ENCODE results near the gene CEACAM21. TPM values are rescaled to one million over a fixed set of nuclear protein-coding genes. Genes with fewer than 3 reads are reported as not detected.

CEACAM21 gene
- total RNA-seq, 2 donors from 2014 or later, result 0.52 TPM; not detected in 1

DNA sequence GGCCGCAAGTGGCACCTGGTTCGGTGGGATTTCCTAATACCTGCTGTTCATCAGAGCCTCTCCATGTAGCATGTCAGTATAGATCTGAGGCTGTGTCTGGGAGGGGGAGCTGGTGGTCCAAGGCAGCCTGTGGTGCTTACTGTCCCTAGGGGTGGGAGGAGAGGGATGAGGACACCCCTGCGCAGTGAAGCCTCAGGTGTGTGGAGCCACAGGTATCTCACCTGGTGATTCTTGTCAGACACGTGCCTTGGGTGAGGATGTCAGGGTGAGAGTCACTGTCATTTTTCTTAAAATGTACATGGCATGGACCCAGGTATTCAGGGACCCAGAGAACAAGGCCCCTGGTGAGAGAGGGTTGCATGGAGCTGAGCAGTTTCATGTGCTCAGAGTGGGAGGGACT lies 39.2 kb downstream of the CEACAM21 start:
- Histone ChIP-seq H3K4me1 (no peaks in the 10 kb centered on the region), H3K9me3 (no peaks in the 10 kb centered on the region), H3K36me3 (replicated peaks in 1 of 2; ENCODE audit: insufficient read depth in 1 of 2, low read depth in 2 of 2) (no peaks in the 10 kb centered on the region), H3K4me3 (no peak overlapping the region), H3K27me3 (no peaks in the 10 kb centered on the region), H3K27ac (no peak overlapping the region)
- WGBS, 2 donors, result 61 to 65% methylated on average over 3 to 4 of the region's 4 CpGs
- DNase-seq, result no peak
- TF ChIP-seq POLR2A (IDR thresholded peaks at IDR 0.05) (no peak), CTCF (IDR thresholded peaks at IDR 0.05) (no peak)
- intact Hi-C loops (cut with DNase I), result no loop called here
- no peak for ATAC-seq

DNA sequence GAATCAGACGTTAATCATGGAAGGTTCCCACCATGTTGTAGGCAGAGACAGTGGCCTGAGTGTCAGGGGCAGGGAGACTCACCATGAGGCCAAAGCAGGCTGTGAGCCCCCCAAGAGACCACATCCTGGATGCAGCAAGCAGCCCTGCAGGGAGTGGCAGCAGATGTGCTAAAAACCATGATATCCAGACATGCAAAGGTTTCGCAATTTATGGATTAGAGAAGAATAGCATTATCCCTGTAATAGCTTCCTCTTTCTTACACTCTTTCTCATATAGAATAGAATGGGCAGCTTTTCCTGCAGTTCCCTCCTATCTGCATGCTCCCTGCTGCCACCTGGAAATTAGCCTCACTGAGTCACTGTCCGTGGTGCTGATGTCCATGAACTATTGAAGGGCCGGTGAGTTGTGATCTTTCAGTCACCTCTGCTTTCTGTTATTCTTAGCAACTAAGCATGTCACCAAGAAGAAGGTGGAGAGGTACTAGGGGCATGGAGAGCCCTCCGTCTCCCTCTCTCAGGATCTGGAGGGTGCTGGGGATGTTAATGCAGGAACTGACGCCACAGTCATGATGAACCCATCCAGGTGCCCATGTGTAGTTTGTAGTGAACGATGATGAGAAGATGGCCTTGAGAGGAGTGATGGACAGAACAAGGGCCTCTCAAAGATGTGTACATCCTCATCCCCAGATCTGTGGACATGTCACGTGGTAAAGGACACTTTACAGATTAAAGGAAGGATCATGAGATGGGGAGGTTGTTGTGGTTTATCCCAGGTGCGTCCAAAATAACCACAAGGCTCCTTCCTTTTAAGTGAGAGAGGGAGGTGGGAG lies 41.0 kb downstream of the CEACAM21 start:
- 34 to 42% methylated on average over 9 of the region's 9 CpGs for WGBS, 2 donors
- no peaks in the 10 kb centered on the region for H3K36me3 ChIP-seq (replicated peaks in 1 of 2; ENCODE audit: insufficient read depth in 1 of 2, low read depth in 2 of 2)
- H3K9me3 ChIP-seq, result no peaks in the 10 kb centered on the region
- DNase-seq (no peak), ATAC-seq (no peak)
- no peak overlapping the region for H3K4me3 ChIP-seq
- intact Hi-C loops (cut with DNase I), result no loop called here
- H3K27me3 ChIP-seq, result no peaks in the 10 kb centered on the region
- no peaks in the 10 kb centered on the region for H3K4me1 ChIP-seq
- H3K27ac ChIP-seq, result no peak overlapping the region
- TF ChIP-seq POLR2A (IDR thresholded peaks at IDR 0.05), result no peak
- TF ChIP-seq CTCF (IDR thresholded peaks at IDR 0.05), result no peak

- no peaks in the 10 kb centered on the region for H3K36me3 ChIP-seq (replicated peaks in 1 of 2; ENCODE audit: insufficient read depth in 1 of 2, low read depth in 2 of 2)
- ATAC-seq (no peak), DNase-seq (no peak)
- no peaks in the 10 kb centered on the region for H3K9me3 ChIP-seq
- no peaks in the 10 kb centered on the region for H3K4me1 ChIP-seq
- WGBS, 2 donors, result 58 to 78% methylated on average over 7 to 9 of the region's 9 CpGs
- TF ChIP-seq CTCF (IDR thresholded peaks at IDR 0.05) (no peak), POLR2A (IDR thresholded peaks at IDR 0.05) (no peak)
- H3K27me3 ChIP-seq, result no peaks in the 10 kb centered on the region
- H3K4me3 ChIP-seq, result no peak overlapping the region
- no peak overlapping the region for H3K27ac ChIP-seq
- intact Hi-C loops (cut with DNase I), result no loop called here
Observed at GRCh38 chr19:41617941-41618730, 42.2 kb downstream of the CEACAM21 start.

DNA sequence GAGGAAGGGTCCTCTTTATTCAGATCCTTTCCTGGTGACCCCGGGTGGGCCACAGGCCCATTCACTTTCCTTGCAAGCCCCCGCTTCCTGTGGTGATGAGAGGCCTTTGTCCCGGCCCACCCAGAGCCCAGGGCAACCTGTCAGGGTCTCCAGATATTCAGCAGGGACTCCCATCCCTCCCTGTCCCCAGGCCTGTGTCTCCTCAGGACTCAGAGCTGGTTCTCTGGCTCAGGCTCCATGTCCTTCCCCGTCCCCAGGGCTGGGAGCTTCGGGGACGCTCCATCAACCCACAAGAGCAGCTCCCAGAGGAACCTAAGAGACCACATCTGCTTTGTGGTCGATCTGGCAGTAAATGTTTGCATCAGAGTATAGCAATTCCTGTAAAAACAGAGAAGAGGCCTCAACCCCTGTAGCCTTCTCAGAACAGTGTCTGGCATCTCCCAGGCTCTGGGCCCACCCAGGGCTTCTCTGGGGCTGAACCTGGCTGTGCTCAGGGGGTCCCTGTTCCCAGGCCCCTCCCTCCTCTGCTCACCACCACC lies 43.1 kb downstream of the CEACAM21 start:
- DNase-seq (no peak), ATAC-seq (no peak)
- Histone ChIP-seq H3K27me3 (no peaks in the 10 kb centered on the region), H3K4me1 (no peaks in the 10 kb centered on the region), H3K4me3 (no peak overlapping the region), H3K27ac (no peak overlapping the region), H3K36me3 (replicated peaks in 1 of 2; ENCODE audit: insufficient read depth in 1 of 2, low read depth in 2 of 2) (no peaks in the 10 kb centered on the region), H3K9me3 (no peaks in the 10 kb centered on the region)
- intact Hi-C loops (cut with DNase I), result no loop called here
- no peak for TF ChIP-seq CTCF (IDR thresholded peaks at IDR 0.05)
- WGBS, 2 donors, result 27 to 36% methylated on average over 3 to 7 of the region's 7 CpGs
